T-cell (primary cell): ENCODE results near the gene EYA2. TPM values are rescaled to one million over a fixed set of nuclear protein-coding genes. Genes with fewer than 3 reads are reported as not detected.

ENCODE experiments used
- ATAC-seq, 4 experiments: fragments of 200-7000 bp in 3 of 4; fragments of 150-1000 bp in 1 of 4; cut with Tn5 transposase; replicated peaks in 1 of 4; 1 replicate in 3 of 4; 2 replicates in 1 of 4; pipeline ENCODE4 v1.10.0; 2021; ENCODE audit warnings: moderate library complexity in 3 of 4, mild to moderate bottlenecking in 2 of 4, moderate number of reproducible peaks in 1 of 4
- CTCF ChIA-PET, 2 donors: fragments of 300-600 bp; sonication (Branson Sonifier 250); formaldehyde crosslinking; loops; one replicate each; lab custom pipeline; 2022; ENCODE audit warnings: antibody characterized with exemption in 2 of 2; lab: Charles Lee
- POLR2A ChIA-PET, 2 donors: fragments of 300-600 bp; sonication (Branson Sonifier 250); formaldehyde crosslinking; loops; one replicate each; lab custom pipeline; 2022; ENCODE audit warnings: antibody characterized with exemption in 2 of 2; lab: Charles Lee
- DNase-seq, 35 experiments: peaks; one replicate each; pipeline versions ENCODE4 v3.0.0 to v3.0.0-alpha.2; 2013 to 2023
- H3K27ac ChIP-seq: one replicate; pipeline ENCODE4 v1.5.1; 2013; ENCODE audit warnings: low read length
- H3K27me3 ChIP-seq, 2 experiments: replicated peaks in 1 of 2; 1 replicate in 1 of 2; 2 replicates in 1 of 2; pipeline versions ENCODE4 v1.6.1 to v1.7.0; 2013; ENCODE audit warnings: low read length in 1 of 2, mixed read lengths in 1 of 2; ENCODE audit not compliant: control insufficient read depth in 2 of 2, insufficient read depth in 2 of 2; ENCODE audit errors: extremely low read depth in 1 of 2
- H3K36me3 ChIP-seq, 2 donors: 1 replicate in 1 of 2; 2 replicates in 1 of 2; pipeline versions ENCODE4 v1.6.1 to v1.7.0; 2013; ENCODE audit warnings: low read length in 1 of 2; ENCODE audit not compliant: control insufficient read depth in 2 of 2, insufficient read depth in 1 of 2; ENCODE audit errors: extremely low read depth in 1 of 2
- H3K4me1 ChIP-seq, 2 experiments: 1 replicate in 1 of 2; 2 replicates in 1 of 2; pipeline versions ENCODE4 v1.6.1 to v1.7.0; 2013; ENCODE audit warnings: low read length in 2 of 2, mixed read lengths in 1 of 2; ENCODE audit not compliant: insufficient read depth in 2 of 2, control insufficient read depth in 1 of 2; ENCODE audit errors: extremely low read depth in 1 of 2
- H3K4me3 ChIP-seq, 2 donors: 1 replicate in 1 of 2; 2 replicates in 1 of 2; pipeline versions ENCODE4 v1.5.1 to v1.7.0; 2013; ENCODE audit warnings: mild to moderate bottlenecking in 2 of 2, low read length in 1 of 2, moderate library complexity in 1 of 2; ENCODE audit not compliant: control insufficient read depth in 1 of 2; ENCODE audit errors: extremely low read depth in 1 of 2
- H3K9me3 ChIP-seq: 2 replicates; pipeline ENCODE4 v1.7.0; 2013
- H3K27ac Mint-ChIP-seq, 2 donors: one replicate each; pipeline ENCODE4 v1.8.0; 2020 to 2021; ENCODE audit warnings: mild to moderate bottlenecking in 2 of 2, mixed read lengths in 2 of 2
- H3K27me3 Mint-ChIP-seq, 2 donors: one replicate each; pipeline ENCODE4 v1.8.0; 2021 to 2022; ENCODE audit warnings: mixed read lengths in 2 of 2
- H3K36me3 Mint-ChIP-seq: one replicate; pipeline ENCODE4 v1.8.0; 2021; ENCODE audit warnings: mixed read lengths
- H3K4me1 Mint-ChIP-seq, 3 donors: one replicate each; pipeline ENCODE4 v1.8.0; 2020 to 2022; ENCODE audit warnings: mixed read lengths in 3 of 3, mild to moderate bottlenecking in 1 of 3
- H3K4me3 Mint-ChIP-seq, 3 donors: one replicate each; pipeline ENCODE4 v1.8.0; 2020 to 2022; ENCODE audit warnings: mild to moderate bottlenecking in 3 of 3, mixed read lengths in 3 of 3, moderate library complexity in 3 of 3
- H3K9me3 Mint-ChIP-seq, 3 donors: one replicate each; pipeline ENCODE4 v1.8.0; 2020 to 2022; ENCODE audit warnings: mixed read lengths in 3 of 3
- WGBS: methylation state at CpG from one replicate; pipeline ENCODE4 v1.1.5; 2013; ENCODE audit warnings: missing lambda C conversion rate; ENCODE audit not compliant: insufficient coverage; 5-methylcytosine and 5-hydroxymethylcytosine counted together
- total RNA-seq, 35 experiments: library from RNA in 6 of 35; stranded (reverse) in 6 of 35; fragments of 120-200 nt in 1 of 35; gene quantifications; one replicate each; pipeline versions ENCODE4 v1.2.1 to v1.2.4 and lab custom pipeline; 2013 to 2026

EYA2 gene
- total RNA-seq, 5 donors from 2014 or later (not counting 1 experiment from before 2014, with no cell fraction given), result not detected

GRCh38 chr20:46851746-46852145 lies 42.9 kb upstream of the EYA2 start:
- H3K27me3 ChIP-seq, result peaks cover 0 to 17% of the 10 kb centered on the region in 2 experiments
- H3K4me1 Mint-ChIP-seq, result no peaks in the 10 kb centered on the region
- no peaks in the 10 kb centered on the region for H3K36me3 ChIP-seq
- ATAC-seq (no peak), DNase-seq (no peak)
- no peak overlapping the region for H3K27ac Mint-ChIP-seq
- no peaks in the 10 kb centered on the region for H3K4me1 ChIP-seq
- H3K4me3 Mint-ChIP-seq, result no peak overlapping the region
- H3K4me3 ChIP-seq, result no peak overlapping the region
- H3K9me3 ChIP-seq, result no peaks in the 10 kb centered on the region
- 80% methylated on average over 2 of the region's 4 CpGs for WGBS
- H3K9me3 Mint-ChIP-seq, result peaks cover 0 to 7% (median 6%) of the 10 kb centered on the region in 3 donors
- peaks cover 18 to 22% of the 10 kb centered on the region in 2 donors for H3K27me3 Mint-ChIP-seq
- no peaks in the 10 kb centered on the region for H3K36me3 Mint-ChIP-seq
- no peak overlapping the region for H3K27ac ChIP-seq
- CTCF ChIA-PET, result no interaction called here
- POLR2A ChIA-PET, result no interaction called here

DNA sequence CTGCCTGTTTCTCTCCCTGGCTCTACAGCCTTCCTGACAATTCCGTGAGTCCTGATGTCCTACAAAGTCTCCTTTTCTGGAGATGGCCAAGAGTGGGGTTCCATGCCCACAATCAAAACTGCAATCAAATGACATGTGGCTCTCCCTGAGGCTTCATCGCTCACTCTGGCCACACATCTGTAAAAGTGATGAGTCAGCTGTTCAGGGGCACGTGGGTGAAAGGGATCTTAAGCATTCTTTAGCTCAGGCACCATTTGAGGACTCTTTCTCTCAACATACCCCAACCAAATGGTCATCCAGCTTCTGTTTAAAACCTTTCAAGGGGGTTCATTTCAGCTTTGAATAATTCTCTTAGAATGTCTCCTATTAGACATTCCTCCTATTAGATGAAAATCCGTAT lies 42.3 kb upstream of the EYA2 start:
- Mint-ChIP-seq H3K27me3 (peaks cover 16 to 20% of the 10 kb centered on the region in 2 donors), H3K4me3 (no peak overlapping the region), H3K27ac (no peak overlapping the region), H3K9me3 (peaks cover 0 to 7% (median 6%) of the 10 kb centered on the region in 3 donors), H3K4me1 (no peaks in the 10 kb centered on the region), H3K36me3 (no peaks in the 10 kb centered on the region)
- Histone ChIP-seq H3K27ac (no peak overlapping the region), H3K27me3 (peaks cover 0 to 17% of the 10 kb centered on the region in 2 experiments), H3K4me3 (no peak overlapping the region), H3K36me3 (no peaks in the 10 kb centered on the region), H3K4me1 (no peaks in the 10 kb centered on the region), H3K9me3 (no peaks in the 10 kb centered on the region)
- ChIA-PET POLR2A (no interaction called here), CTCF (no interaction called here)
- no peak for DNase-seq
- ATAC-seq, result no peak
- WGBS, result 65% methylated on average over 2 of the region's 4 CpGs

- CTCF ChIA-PET, result no interaction called here
- Histone ChIP-seq H3K4me1 (no peaks in the 10 kb centered on the region), H3K27me3 (peaks cover 0 to 15% of the 10 kb centered on the region in 2 experiments), H3K27ac (no peak overlapping the region), H3K4me3 (no peak overlapping the region), H3K36me3 (no peaks in the 10 kb centered on the region), H3K9me3 (no peaks in the 10 kb centered on the region)
- H3K4me3 Mint-ChIP-seq, result no peak overlapping the region
- H3K9me3 Mint-ChIP-seq, result peaks cover 0 to 6% (median under 1%) of the 10 kb centered on the region in 3 donors
- no peaks in the 10 kb centered on the region for H3K4me1 Mint-ChIP-seq
- 95% methylated on average over 9 of the region's 10 CpGs for WGBS
- DNase-seq (no peak), ATAC-seq (no peak)
- H3K27me3 Mint-ChIP-seq, result peaks cover 15% of the 10 kb centered on the region in 2 donors
- H3K27ac Mint-ChIP-seq, result no peak overlapping the region
- no peaks in the 10 kb centered on the region for H3K36me3 Mint-ChIP-seq
- POLR2A ChIA-PET, result no interaction called here
Measured at GRCh38 chr20:46853926-46854325, 40.7 kb upstream of the EYA2 start.

GRCh38 chr20:46857061-46857831 lies 37.4 kb upstream of the EYA2 start:
- POLR2A ChIA-PET, result no interaction called here
- DNase-seq, result no peak

DNA sequence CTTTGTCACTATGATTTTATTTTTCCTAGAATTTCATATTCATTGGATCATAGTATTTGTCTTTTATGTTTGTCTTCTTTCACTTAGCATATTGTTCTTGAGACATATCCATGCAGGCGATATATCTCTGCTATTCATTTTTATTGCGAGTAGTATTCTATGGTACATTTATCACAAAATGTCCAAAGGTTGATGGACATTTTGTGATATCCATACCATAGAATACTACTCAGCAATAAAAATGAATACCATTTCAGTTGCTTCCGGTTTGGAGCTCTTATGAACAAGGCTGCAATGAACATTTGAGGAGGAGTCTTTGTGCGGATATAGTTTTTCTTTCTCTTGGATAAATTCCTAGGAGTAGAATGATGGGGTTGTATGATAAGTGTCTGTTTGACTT lies 28.8 kb upstream of the EYA2 start:
- no peaks in the 10 kb centered on the region for H3K4me1 ChIP-seq
- H3K27ac ChIP-seq, result no peak overlapping the region
- H3K9me3 ChIP-seq, result no peaks in the 10 kb centered on the region
- POLR2A ChIA-PET, result no interaction called here
- CTCF ChIA-PET, result no interaction called here
- H3K36me3 ChIP-seq, result no peaks in the 10 kb centered on the region
- peaks cover 0 to 3% of the 10 kb centered on the region in 2 experiments for H3K27me3 ChIP-seq
- no peak overlapping the region for H3K4me3 Mint-ChIP-seq
- H3K4me3 ChIP-seq, result no peak overlapping the region
- ATAC-seq (no peak), DNase-seq (no peak)
- peaks cover 0 to 14% (median 9%) of the 10 kb centered on the region in 3 donors for H3K9me3 Mint-ChIP-seq
- no peak overlapping the region for H3K27ac Mint-ChIP-seq
- 88% methylated on average over 1 of the region's 4 CpGs for WGBS
- no peaks in the 10 kb centered on the region for H3K4me1 Mint-ChIP-seq
- peaks cover 3% of the 10 kb centered on the region for H3K36me3 Mint-ChIP-seq
- peaks cover 32 to 35% of the 10 kb centered on the region in 2 donors for H3K27me3 Mint-ChIP-seq

More at GRCh38 chr20:46857061-46857831, 37.4 kb upstream of the EYA2 start:
- Mint-ChIP-seq H3K36me3 (no peaks in the 10 kb centered on the region), H3K4me3 (no peak overlapping the region), H3K27ac (no peak overlapping the region), H3K27me3 (peaks cover 5 to 7% of the 10 kb centered on the region in 2 donors), H3K4me1 (no peaks in the 10 kb centered on the region), H3K9me3 (peaks cover 0 to 3% (median 0%) of the 10 kb centered on the region in 3 donors)
- Histone ChIP-seq H3K9me3 (no peaks in the 10 kb centered on the region), H3K27ac (no peak overlapping the region), H3K4me1 (no peaks in the 10 kb centered on the region), H3K36me3 (no peaks in the 10 kb centered on the region), H3K4me3 (no peak overlapping the region), H3K27me3 (peaks cover 0 to under 1% of the 10 kb centered on the region in 2 experiments)
- WGBS, result 52% methylated on average over 4 of the region's 6 CpGs
- CTCF ChIA-PET, result no interaction called here
- ATAC-seq, result no peak

DNA sequence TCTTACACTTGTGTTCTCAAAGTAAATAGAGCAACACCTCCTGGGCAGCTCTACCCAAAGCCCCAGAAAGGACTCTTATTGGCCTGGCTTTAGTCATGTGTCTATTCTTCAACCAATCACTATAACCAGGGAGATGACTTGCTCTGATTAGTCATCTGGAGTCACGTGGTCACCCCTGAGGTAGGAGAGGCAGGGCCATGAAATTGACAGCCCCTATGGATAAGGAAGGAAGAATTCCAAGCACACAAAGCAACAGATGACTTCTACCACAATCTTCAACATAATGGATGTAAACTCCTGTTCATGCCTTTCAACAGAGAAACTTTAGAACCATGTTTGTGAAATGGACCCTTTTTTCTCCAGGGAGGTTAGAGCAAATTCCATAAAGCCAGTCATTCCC lies 24.6 kb upstream of the EYA2 start:
- ATAC-seq, result no peak
- no peak for DNase-seq
- H3K4me1 ChIP-seq, result no peaks in the 10 kb centered on the region
- H3K36me3 ChIP-seq, result no peaks in the 10 kb centered on the region
- peaks cover 3 to 11% (median 9%) of the 10 kb centered on the region in 3 donors for H3K9me3 Mint-ChIP-seq
- H3K9me3 ChIP-seq, result no peaks in the 10 kb centered on the region
- no peak overlapping the region for H3K4me3 ChIP-seq
- H3K4me1 Mint-ChIP-seq, result peaks cover 0 to 3% (median 0%) of the 10 kb centered on the region in 3 donors
- no peak overlapping the region for H3K27ac Mint-ChIP-seq
- H3K27me3 ChIP-seq, result peaks cover 0 to 3% of the 10 kb centered on the region in 2 experiments
- H3K36me3 Mint-ChIP-seq, result peaks cover 3% of the 10 kb centered on the region
- no peak overlapping the region for H3K4me3 Mint-ChIP-seq
- peaks cover 35 to 44% of the 10 kb centered on the region in 2 donors for H3K27me3 Mint-ChIP-seq
- WGBS, result no CpG with 5 or more reads among the region's 1 CpG
- CTCF ChIA-PET, result no interaction called here
- H3K27ac ChIP-seq, result no peak overlapping the region
- POLR2A ChIA-PET, result no interaction called here
